Measurements from ENCODE around the gene RPS23. TPM values are rescaled to one million over a fixed set of nuclear protein-coding genes. Genes with fewer than 3 reads are reported as not detected.

RPS23 gene
- total and polyA plus RNA-seq, 2 experiments from 2014 or later, result 2,261 to 3,526 TPM

GRCh38 chr5:82276800-82277612, 1.1 kb downstream of the RPS23 start:
- H3F3A ChIP-seq (replicated peaks; ENCODE audit: low read depth), result peaks cover 27% of the 10 kb centered on the region
- H3K4me3 Mint-ChIP-seq, result peak overlapping the region; percentile 94

More at GRCh38 chr5:82276800-82277612, 1.1 kb downstream of the RPS23 start:
- no peaks in the 10 kb centered on the region for H3K9me3 Mint-ChIP-seq
- peaks cover 60% of the 10 kb centered on the region for H3K36me3 Mint-ChIP-seq (ENCODE audit: low read depth)
- ATAC-seq, result no peak
- Histone ChIP-seq H3K79me2 (replicated peaks; ENCODE audit: insufficient read depth) (peaks cover 22% of the 10 kb centered on the region), H3K4me1 (ENCODE audit: insufficient read depth) (peaks cover 30% of the 10 kb centered on the region), H3K4me3 (peak overlapping the region; percentile 91), H3K9me2 (ENCODE audit: insufficient read depth) (no peaks in the 10 kb centered on the region), H3K27me3 (ENCODE audit: insufficient read depth) (no peaks in the 10 kb centered on the region), H3K36me3 (ENCODE audit: insufficient read depth) (peaks cover 29% of the 10 kb centered on the region), H4K20me1 (replicated peaks; ENCODE audit: insufficient read depth) (no peaks in the 10 kb centered on the region; the same call in 1 of the 2 replicates), H3K27ac (ENCODE audit: low read depth) (peak overlapping the region; percentile 92), H2AFZ (no peak overlapping the region), H3K4me2 (peak overlapping the region; percentile 95)
- no peak for DNase-seq (ENCODE audit: low spot score)
- peaks cover 44% of the 10 kb centered on the region for H3K4me1 Mint-ChIP-seq
- TF ChIP-seq CREB1 (CRISPR knock-in tag; IDR thresholded peaks at IDR 0.05; ENCODE audit: low read depth) (no peak), POLR2AphosphoS5 (IDR thresholded peaks at IDR 0.05; ENCODE audit: low read depth) (no peak), JUNB (IDR thresholded peaks at IDR 0.05; ENCODE audit: unreplicated experiment) (no peak), STAT1 (IDR thresholded peaks at IDR 0.05; ENCODE audit: unreplicated experiment) (no peak), ETS1 (IDR thresholded peaks at IDR 0.05) (no peak), EZH2phosphoT487 (IDR thresholded peaks at IDR 0.05; ENCODE audit: unreplicated experiment) (no peak), ZNF462 (CRISPR knock-in tag; IDR thresholded peaks at IDR 0.05) (no peak), NANOG (IDR thresholded peaks at IDR 0.05; ENCODE audit: borderline replicate concordance) (no peak), EZH2 (IDR thresholded peaks at IDR 0.05; ENCODE audit: low read depth, unreplicated experiment) (no peak), ZNF331 (CRISPR knock-in tag; IDR thresholded peaks at IDR 0.05; ENCODE audit: low read depth) (no peak), ZNF114 (CRISPR knock-in tag; IDR thresholded peaks at IDR 0.05) (no peak), CTCF (conservative IDR thresholded peaks at IDR 0.05; ENCODE audit: low read depth in 2 of 2) (no peak), REST (IDR thresholded peaks at IDR 0.05; ENCODE audit: unreplicated experiment) (no peak)
- H3K27me3 Mint-ChIP-seq (ENCODE audit: insufficient read depth, low read depth, poor library complexity), result peaks cover 26% of the 10 kb centered on the region
- peak overlapping the region; percentile 100 for H3K27ac Mint-ChIP-seq

Measured in GM23338 (cell line).